K562 (cell line): ENCODE data around the gene RNU6-1. TPM values are rescaled to one million over a fixed set of nuclear protein-coding genes. Genes with fewer than 3 reads are reported as not detected.

Experiments used
- ARID2 ChIP-seq: fragments of 450-650 bp; IDR thresholded peaks from 2 replicates; pipeline ENCODE4 v1.6.1; 2017; ENCODE audit warnings: antibody characterized with exemption, mild to moderate bottlenecking
- ATF7 ChIP-seq: fragments of 450-650 bp; IDR thresholded peaks from 2 replicates; pipeline ENCODE4 v1.7.1; 2014; ENCODE audit warnings: mild to moderate bottlenecking, moderate library complexity
- CHD4 ChIP-seq: fragments of 200-600 bp; sonication (generic); IDR thresholded peaks from 3 replicates; pipeline ENCODE4 v1.6.1; 2012; ENCODE audit warnings: low read depth, mild to moderate bottlenecking, mixed read lengths, low read length, inconsistent platforms; ENCODE audit not compliant: insufficient read depth, insufficient replicate concordance, poor library complexity, severe bottlenecking
- FOS ChIP-seq: IDR thresholded peaks from 3 replicates; pipeline ENCODE4 v1.6.1; 2011; ENCODE audit not compliant: insufficient read length; ENCODE audit errors: extremely low read depth
- HOXB6 ChIP-seq: fragments of 250-450 bp; sonication (Bioruptor Pico); IDR thresholded peaks from 2 replicates; pipeline ENCODE4 v1.5.1; 2022; ENCODE audit warnings: mild to moderate bottlenecking, borderline replicate concordance
- ILF3 ChIP-seq: fragments of 450-650 bp; IDR thresholded peaks from 2 replicates; pipeline ENCODE4 v1.6.1; 2018; ENCODE audit warnings: antibody characterized with exemption, mild to moderate bottlenecking, moderate library complexity, borderline replicate concordance
- RBM15 ChIP-seq: fragments of 200-400 bp; formaldehyde crosslinking; IDR thresholded peaks from 2 replicates; pipeline ENCODE4 v1.6.1; 2018; ENCODE audit warnings: mild to moderate bottlenecking, low read length, moderate library complexity; ENCODE audit not compliant: insufficient read depth
- SNRNP70 ChIP-seq: fragments of 200-400 bp; formaldehyde crosslinking; optimal IDR thresholded peaks from 2 replicates; pipeline ENCODE3; 2017; ENCODE audit warnings: low read depth, low read length
- XRCC4 ChIP-seq: IDR thresholded peaks from one replicate; pipeline ENCODE4 v1.6.1; 2011; ENCODE audit not compliant: insufficient read depth, insufficient read length; ENCODE audit errors: extremely low read depth
- ZEB2 ChIP-seq: fragments of 450-650 bp; IDR thresholded peaks from 2 replicates; pipeline ENCODE4 v1.6.1; 2016
- ZNF146 ChIP-seq: IDR thresholded peaks from one replicate; pipeline ENCODE4 v1.6.1; 2018; ENCODE audit warnings: missing compliant biosample characterization; ENCODE audit not compliant: unreplicated experiment
- ZNF311 ChIP-seq: fragments of 250-450 bp; sonication (Bioruptor Pico); IDR thresholded peaks from 2 replicates; pipeline ENCODE4 v1.4.0; 2020; ENCODE audit warnings: mild to moderate bottlenecking, moderate library complexity
- ZZZ3 ChIP-seq: fragments of 450-650 bp; IDR thresholded peaks from 2 replicates; pipeline ENCODE4 v1.6.1; 2016; ENCODE audit warnings: antibody characterized with exemption, mild to moderate bottlenecking, moderate library complexity
- polyA plus RNA-seq, 8 experiments: library from polyadenylated mRNA; depleted of rRNA in 4 of 8; stranded (reverse) in 5 of 8; unstranded in 3 of 8; fragments of >200 nt; fragmentation: Nextera tagmentation in 2 of 8; fragmentation: Illumina TruSeq in 1 of 8; extraction: Ambion mirVana in 2 of 8; extraction: Trizol in 1 of 8; gene quantifications; 2 replicates each; pipeline versions ENCODE4 v1.2.1 to v1.2.3, GENCODE V29; 2011 to 2014; ENCODE audit warnings: inconsistent platforms in 1 of 8, missing spikeins in 1 of 8
- total RNA-seq, 7 experiments: library from RNA; depleted of rRNA in 6 of 7; stranded (reverse); fragments of >200 nt in 6 of 7; fragmentation: Illumina TruSeq in 2 of 7; extraction: Trizol in 2 of 7; gene quantifications; 2 replicates each; pipeline versions ENCODE4 v1.2.1 to v1.2.3, GENCODE V29; 2011 to 2021; ENCODE audit warnings: low replicate concordance in 1 of 7
- TF ChIP-seq, protein P1 (sequence below): sonication (generic); formaldehyde crosslinking; IDR thresholded peaks from 2 replicates; pipeline ENCODE4 v1.9.0; 2022; ENCODE audit warnings: mild to moderate bottlenecking, missing genetic modification reagents
- TF ChIP-seq, protein P2 (sequence below): sonication (generic); formaldehyde crosslinking; IDR thresholded peaks from 2 replicates; pipeline ENCODE4 v1.8.0; 2022; ENCODE audit warnings: mild to moderate bottlenecking, low read depth, missing genetic modification reagents
- TF ChIP-seq, protein P3 (sequence below): sonication (generic); formaldehyde crosslinking; IDR thresholded peaks from 2 replicates; pipeline ENCODE4 v1.8.0; 2022; ENCODE audit warnings: missing genetic modification reagents, mild to moderate bottlenecking, borderline replicate concordance
- TF ChIP-seq, protein P4 (sequence below): IDR thresholded peaks from 3 replicates; pipeline ENCODE4 v1.6.1; 2011; ENCODE audit warnings: borderline replicate concordance, mild to moderate bottlenecking, moderate library complexity; ENCODE audit not compliant: insufficient read length; ENCODE audit errors: extremely low read depth
- TF ChIP-seq, protein P5 (sequence below): fragments of 450-650 bp; IDR thresholded peaks from 2 replicates; pipeline ENCODE4 v1.6.1; 2016; ENCODE audit warnings: mild to moderate bottlenecking

The RNU6-1 gene
- total and polyA plus RNA-seq, 9 of the 15 experiments (the other 6 are each of a cell fraction or from before 2014, with no cell fraction given): not detected

DNA sequence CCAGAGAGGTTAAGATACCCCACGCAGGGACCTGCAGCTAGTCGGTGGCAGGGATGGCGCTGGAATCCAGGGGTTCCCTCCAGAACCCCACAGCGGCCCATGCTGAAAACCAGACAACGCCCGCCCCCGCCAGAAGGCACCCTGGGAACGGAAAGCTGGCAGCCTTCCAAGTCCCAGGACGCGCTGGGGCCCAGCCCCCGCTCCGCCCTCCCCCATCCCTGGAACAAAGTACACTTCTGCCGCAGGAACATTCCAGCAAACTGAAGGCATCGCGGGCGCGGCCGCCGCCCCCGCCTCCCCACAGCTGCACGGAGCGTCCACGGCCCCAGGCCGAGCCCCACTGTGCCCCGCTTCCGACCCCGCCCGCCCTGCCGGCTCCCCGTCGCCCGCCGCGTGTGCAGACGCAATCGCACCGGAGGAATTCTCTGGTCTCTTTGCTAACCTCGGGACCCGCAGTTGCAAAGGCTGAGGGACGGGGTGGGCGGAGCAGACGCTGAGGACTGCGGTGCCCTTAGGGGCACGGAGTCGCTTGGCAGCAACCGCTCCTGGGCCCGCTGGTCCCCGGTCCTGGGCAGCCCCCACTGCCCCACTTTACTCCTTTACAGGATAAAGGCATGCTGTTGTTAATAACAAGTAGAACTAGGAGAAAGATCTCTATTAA lies 44.8 kb upstream of the RNU6-1 start (continued):
- TF ChIP-seq, protein P1, sequence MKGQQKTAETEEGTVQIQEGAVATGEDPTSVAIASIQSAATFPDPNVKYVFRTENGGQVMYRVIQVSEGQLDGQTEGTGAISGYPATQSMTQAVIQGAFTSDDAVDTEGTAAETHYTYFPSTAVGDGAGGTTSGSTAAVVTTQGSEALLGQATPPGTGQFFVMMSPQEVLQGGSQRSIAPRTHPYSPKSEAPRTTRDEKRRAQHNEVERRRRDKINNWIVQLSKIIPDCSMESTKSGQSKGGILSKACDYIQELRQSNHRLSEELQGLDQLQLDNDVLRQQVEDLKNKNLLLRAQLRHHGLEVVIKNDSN (CRISPR knock-in tag): no peak
- TF ChIP-seq ZNF311 (CRISPR knock-in tag) (no peak), ZEB2 (no peak), ZNF146 (no peak), ATF7 (0 out of 2 replicates have a peak, but pooled peaks have one; percentile 48), ILF3 (no peak), XRCC4 (no peak), FOS (no peak), ARID2 (no peak), CHD4 (no peak), SNRNP70 (no peak), HOXB6 (no peak), RBM15 (no peak), ZZZ3 (no peak)
- TF ChIP-seq, protein P2, sequence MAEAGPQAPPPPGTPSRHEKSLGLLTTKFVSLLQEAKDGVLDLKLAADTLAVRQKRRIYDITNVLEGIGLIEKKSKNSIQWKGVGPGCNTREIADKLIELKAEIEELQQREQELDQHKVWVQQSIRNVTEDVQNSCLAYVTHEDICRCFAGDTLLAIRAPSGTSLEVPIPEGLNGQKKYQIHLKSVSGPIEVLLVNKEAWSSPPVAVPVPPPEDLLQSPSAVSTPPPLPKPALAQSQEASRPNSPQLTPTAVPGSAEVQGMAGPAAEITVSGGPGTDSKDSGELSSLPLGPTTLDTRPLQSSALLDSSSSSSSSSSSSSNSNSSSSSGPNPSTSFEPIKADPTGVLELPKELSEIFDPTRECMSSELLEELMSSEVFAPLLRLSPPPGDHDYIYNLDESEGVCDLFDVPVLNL (CRISPR knock-in tag): no peak
- TF ChIP-seq, protein P3, sequence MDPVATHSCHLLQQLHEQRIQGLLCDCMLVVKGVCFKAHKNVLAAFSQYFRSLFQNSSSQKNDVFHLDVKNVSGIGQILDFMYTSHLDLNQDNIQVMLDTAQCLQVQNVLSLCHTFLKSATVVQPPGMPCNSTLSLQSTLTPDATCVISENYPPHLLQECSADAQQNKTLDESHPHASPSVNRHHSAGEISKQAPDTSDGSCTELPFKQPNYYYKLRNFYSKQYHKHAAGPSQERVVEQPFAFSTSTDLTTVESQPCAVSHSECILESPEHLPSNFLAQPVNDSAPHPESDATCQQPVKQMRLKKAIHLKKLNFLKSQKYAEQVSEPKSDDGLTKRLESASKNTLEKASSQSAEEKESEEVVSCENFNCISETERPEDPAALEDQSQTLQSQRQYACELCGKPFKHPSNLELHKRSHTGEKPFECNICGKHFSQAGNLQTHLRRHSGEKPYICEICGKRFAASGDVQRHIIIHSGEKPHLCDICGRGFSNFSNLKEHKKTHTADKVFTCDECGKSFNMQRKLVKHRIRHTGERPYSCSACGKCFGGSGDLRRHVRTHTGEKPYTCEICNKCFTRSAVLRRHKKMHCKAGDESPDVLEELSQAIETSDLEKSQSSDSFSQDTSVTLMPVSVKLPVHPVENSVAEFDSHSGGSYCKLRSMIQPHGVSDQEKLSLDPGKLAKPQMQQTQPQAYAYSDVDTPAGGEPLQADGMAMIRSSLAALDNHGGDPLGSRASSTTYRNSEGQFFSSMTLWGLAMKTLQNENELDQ: no peak
- TF ChIP-seq, protein P4, sequence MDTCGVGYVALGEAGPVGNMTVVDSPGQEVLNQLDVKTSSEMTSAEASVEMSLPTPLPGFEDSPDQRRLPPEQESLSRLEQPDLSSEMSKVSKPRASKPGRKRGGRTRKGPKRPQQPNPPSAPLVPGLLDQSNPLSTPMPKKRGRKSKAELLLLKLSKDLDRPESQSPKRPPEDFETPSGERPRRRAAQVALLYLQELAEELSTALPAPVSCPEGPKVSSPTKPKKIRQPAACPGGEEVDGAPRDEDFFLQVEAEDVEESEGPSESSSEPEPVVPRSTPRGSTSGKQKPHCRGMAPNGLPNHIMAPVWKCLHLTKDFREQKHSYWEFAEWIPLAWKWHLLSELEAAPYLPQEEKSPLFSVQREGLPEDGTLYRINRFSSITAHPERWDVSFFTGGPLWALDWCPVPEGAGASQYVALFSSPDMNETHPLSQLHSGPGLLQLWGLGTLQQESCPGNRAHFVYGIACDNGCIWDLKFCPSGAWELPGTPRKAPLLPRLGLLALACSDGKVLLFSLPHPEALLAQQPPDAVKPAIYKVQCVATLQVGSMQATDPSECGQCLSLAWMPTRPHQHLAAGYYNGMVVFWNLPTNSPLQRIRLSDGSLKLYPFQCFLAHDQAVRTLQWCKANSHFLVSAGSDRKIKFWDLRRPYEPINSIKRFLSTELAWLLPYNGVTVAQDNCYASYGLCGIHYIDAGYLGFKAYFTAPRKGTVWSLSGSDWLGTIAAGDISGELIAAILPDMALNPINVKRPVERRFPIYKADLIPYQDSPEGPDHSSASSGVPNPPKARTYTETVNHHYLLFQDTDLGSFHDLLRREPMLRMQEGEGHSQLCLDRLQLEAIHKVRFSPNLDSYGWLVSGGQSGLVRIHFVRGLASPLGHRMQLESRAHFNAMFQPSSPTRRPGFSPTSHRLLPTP: no peak
- TF ChIP-seq, protein P5, sequence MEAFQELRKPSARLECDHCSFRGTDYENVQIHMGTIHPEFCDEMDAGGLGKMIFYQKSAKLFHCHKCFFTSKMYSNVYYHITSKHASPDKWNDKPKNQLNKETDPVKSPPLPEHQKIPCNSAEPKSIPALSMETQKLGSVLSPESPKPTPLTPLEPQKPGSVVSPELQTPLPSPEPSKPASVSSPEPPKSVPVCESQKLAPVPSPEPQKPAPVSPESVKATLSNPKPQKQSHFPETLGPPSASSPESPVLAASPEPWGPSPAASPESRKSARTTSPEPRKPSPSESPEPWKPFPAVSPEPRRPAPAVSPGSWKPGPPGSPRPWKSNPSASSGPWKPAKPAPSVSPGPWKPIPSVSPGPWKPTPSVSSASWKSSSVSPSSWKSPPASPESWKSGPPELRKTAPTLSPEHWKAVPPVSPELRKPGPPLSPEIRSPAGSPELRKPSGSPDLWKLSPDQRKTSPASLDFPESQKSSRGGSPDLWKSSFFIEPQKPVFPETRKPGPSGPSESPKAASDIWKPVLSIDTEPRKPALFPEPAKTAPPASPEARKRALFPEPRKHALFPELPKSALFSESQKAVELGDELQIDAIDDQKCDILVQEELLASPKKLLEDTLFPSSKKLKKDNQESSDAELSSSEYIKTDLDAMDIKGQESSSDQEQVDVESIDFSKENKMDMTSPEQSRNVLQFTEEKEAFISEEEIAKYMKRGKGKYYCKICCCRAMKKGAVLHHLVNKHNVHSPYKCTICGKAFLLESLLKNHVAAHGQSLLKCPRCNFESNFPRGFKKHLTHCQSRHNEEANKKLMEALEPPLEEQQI: no peak
